Suppressor macrophage (primary cell): ENCODE measurements around the gene KCNT1.
A peak's percentile ranks its signal among the peaks of the same experiment; 100 is the strongest.

Experiments
- DNase-seq, 4 experiments: peaks; one replicate each; pipeline ENCODE4 v3.0.0-alpha.2; 2020 to 2022

Gene KCNT1

DNA sequence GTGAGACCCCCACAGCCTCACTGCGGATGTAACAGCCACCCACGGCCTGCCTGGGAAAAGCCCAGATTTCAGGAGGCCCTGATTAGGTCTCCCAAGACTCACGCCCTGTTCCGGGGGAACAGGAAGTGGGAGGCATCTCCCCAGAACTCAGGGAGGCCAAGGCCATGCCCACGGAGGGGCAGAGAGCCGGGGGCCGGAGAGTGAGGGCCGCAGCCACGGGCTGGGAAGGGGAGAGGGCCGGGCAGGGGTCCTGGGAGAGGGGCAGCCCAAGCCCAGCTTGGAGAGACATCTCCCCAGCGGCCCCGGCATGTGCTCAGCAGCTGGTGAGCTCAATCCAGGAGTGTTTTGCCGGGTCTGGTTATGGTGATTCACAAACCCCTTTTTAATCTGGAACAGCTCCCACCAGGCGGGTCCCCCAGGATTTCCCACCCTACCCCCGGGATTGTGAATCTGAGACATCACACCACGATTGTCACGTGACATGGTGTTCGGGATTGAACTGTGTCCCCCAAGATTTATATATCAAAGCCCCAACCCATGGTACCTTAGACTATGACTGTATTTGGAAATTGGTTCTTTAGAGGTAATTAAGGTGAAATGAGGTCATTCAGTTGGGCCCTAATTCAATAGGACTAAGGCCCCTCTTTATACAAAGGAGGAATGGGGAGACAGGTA is 26.6 kb downstream of the KCNT1 start:
- DNase-seq, result no peak

- DNase-seq, result peak in 2 of 4 experiments; percentile 1 to 17
These were observed 27.5 kb downstream of the KCNT1 start for GRCh38 chr9:135729480-135729879.

DNA sequence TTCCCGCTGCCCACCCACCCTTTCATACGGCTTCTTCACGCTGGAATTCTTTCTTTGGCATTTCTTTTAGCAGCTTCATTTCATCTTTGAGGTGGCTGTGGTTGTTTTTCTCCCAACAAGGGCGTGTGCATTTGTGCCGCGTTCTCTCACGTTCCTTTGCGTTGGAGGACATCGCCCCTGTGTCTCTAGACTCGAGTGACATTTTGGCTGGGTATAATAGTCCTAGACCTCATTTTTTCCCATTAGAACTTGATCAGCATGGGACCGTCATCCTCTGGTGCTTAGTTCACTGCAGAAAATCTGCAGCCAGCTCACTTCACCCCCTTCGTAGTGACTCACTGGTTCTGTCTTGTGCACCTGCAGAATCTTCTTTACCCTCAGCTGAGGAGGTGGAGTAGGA is 29.5 kb downstream of the KCNT1 start:
- no peak for DNase-seq

GRCh38 chr9:135732569-135733257 is 30.7 kb downstream of the KCNT1 start:
- DNase-seq, result no peak

GRCh38 chr9:135734616-135735144 is 32.7 kb downstream of the KCNT1 start:
- DNase-seq, result no peak

DNA sequence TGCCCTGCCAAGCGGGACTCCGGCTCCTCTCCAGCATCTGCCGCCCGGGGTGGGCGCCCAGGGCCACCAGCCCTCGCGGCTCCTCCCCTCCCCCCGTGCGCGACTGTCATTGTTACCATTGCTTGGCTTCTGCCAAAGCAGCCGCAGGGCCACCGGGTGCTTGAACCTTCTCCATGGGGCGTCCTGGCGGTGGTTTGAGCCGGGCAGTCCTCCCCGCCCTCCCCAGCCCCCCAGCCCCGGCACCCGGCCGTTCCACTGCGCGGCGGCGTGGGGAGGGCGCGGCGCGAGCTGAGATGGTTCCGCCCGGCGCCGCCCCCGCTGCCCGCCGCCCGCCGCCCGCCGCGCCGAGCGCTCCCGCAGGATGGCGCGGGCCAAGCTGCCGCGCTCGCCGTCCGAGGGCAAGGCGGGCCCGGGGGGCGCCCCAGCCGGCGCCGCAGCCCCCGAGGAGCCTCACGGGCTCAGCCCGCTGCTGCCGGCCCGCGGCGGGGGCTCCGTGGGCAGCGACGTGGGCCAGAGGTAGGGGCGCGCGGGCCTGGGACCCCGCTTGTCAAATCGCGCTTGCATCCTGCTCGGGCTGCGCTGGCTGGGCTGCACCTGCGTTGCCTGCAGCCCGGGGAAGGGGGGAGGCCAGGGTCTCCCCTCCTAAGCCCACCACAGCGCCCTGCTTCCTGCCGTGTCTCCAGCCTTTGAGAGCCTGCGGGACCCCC is 34.4 kb downstream of the KCNT1 start:
- DNase-seq, result no peak

DNA sequence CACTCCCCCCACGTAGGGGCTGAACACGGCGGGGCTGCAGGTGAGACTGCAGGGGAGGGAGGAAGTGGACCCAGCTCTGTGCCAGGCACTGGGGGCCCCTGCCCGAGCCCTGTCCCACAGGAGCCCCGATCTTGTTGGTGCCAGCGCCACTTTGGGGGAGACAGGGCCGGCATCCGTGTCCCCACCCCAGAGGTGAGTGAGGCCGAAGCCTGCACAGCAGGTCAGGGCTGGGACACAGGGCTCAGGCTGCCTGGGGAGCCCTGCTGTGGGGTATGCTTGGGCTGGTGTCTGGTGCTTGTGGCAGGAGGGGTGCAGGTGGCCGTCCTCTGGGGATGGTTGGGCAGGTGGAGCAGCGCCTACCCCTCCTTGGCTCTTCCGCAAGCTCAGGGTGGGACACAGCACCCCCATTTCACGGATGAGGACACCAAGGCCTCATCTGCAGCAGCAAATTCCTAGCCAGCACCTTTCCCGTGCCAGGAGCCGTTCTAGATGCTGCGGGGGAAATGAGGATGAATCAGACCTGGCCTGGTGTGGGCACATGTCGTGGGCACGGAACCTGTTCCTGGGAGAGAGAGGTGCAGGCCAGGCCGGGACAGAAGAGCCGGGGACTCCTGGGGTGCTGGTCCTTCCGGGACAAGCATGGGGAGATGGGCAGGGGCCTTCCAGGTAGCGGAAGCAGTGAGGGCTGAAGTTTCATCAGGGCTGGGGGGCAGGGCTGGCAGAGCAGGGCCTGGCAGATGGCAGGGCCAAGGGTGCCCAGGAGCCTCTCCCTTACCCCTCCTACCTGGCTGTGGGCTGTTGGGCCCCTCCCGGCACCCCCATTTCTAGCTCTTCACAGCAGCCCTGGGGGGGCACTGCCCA is 35.2 kb downstream of the KCNT1 start:
- no peak for DNase-seq

DNA sequence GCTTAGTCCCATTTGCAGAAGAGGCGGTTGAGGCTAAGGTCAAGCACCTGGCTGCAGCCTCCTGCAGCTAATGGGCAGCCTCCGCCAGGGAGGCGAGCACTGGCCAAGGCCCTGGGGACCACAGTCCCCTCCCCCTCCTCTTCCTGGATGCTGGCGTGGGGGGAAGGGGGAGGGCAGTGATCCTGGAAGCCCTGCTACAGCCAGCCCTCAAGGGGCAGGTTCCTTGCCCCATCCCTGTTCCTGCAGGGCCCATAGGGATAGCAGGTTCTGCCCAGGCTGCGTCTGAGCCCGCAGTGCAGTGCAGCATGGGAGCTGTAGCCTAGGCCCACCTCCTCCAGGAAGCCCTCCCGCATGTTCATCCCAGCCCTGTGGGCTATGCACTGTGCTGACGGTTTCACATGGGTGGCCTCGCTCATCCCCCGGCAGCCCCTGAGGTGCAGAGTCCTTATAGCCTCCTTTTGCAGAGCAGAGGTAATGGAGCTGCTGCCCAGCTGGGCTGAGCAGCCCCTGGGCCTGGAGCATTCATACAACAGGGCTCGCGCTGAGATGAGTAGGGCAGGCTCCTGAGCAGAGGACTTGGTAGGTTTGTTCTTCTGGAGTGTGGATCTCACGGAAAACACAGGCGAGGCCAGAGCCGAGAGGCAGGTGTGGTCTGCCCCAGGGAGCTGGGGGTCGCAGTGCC is 36.0 kb downstream of the KCNT1 start:
- DNase-seq, result no peak

- no peak for DNase-seq
These were observed 37.6 kb downstream of the KCNT1 start for GRCh38 chr9:135739271-135740220.

DNA sequence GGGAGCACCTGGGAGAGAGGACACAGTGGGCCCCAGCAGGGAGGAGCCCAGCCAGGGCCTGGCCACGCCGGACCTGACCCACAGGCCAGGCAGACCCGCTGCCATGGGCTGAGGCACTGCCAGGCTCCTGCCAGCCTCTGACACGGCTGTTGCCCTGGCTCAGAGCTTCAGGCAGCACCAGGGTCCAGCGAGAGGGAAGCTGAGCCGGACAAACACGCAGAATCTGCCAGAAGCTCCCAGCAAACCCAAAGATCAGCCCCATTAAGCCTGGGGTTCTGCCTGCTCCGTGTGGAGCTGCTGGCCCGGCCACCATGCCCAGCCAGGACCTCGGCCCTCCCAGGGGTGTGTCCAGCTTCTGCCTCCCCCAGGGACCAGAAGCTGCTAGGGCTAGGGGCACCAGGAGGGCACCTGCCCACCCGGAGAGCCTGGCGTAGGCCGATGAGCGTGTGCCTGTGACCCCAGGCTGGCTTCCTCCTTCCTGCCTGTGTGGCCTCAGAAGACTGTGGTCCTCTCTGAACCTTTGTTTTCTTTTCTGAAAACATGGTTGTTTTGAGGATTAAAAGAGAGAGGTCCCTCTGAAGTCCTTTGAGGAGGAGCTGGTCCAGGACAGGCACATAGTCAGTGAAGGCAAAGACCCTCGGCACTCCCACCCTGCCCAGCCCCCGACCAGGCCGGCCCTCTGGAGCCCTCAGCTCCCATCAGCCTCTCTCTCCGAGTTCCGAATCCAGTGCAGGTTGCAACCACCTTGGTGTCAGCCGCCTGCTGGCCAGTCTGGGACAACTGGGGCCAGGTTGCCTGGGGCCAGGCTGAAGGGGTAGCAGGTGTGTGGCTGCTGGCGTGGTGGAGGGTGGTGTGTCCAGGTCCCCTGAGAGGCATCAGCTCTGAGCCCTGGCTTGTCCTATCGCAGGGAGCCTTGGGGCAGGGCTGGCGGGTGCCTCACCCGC is 39.6 kb downstream of the KCNT1 start:
- DNase-seq, result no peak

- no peak for DNase-seq
These were observed 41.0 kb downstream of the KCNT1 start for GRCh38 chr9:135743021-135743420.

DNA sequence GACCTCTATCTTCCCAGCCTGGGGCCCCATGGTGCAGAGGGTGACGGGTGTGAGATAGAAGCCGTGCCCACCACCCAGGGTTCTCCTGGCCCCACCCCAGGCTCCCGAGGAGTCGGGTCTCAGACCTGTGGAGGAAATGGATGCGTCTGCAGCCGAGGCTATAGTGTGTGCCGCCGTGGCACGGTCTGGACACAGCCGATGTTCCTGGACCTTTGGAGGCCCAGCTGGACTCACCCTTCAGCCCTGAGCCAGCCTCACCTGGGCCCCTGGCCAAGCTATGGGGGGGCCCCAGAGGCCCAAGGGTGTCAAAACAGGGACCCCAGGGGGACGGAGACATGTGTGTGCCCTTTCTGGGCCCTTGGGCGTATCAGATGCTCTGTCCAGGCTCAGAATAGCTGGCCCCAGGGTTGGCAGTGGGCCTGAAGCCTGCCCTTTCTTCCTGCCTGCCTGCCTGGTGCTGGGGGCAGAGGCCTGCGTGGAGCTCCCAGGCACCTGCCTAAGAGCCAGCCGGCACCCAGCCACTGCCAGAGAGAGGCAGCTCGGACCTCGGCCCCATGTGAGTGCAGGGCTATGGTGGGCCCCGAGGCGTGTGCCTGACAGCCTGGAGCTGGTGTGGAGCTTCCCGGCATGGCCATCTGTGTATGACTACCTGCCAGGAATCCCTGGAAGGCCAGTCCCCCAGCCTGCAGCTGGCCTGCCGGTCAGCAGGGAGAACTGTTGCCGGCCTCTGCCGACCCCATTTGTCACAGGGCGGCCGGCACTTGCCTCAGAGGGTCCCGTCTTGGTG is 41.8 kb downstream of the KCNT1 start:
- DNase-seq, result no peak

DNA sequence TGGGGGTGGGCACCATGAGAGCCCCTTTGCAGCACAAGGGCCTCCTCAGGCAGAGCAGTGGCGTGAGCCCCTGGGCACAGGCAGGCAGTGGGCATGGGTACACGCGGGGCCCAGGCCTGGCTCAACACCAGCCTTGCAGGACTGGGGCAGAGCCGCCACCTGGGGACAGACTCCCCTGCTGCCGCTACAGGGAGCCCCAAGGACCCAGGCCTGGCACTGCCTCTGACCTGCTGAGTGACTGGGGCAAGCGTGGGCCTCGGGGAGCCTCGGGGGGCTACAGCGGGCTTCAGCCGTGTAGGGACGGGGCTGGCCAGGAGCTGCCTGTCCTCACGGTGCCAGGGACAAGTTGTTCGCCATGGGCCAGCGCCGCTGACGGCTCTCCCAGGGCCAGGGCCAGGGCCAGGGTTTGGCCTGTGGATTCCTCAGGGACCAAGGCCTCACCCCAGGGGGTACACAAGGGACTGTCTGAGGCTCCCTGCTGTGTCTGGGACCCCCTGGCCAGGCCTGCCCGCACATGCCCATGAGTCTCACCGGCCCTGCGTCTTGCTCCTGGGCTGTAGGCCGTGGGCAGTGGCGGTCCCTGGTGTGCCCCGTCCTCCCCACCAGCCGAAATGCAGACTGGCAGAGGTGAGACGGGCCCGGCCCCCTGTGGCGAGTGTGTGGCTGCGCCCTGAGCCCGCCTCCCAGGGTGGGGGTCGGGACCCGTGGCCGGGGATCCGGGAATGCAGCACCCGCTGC is 42.5 kb downstream of the KCNT1 start:
- no peak for DNase-seq

DNA sequence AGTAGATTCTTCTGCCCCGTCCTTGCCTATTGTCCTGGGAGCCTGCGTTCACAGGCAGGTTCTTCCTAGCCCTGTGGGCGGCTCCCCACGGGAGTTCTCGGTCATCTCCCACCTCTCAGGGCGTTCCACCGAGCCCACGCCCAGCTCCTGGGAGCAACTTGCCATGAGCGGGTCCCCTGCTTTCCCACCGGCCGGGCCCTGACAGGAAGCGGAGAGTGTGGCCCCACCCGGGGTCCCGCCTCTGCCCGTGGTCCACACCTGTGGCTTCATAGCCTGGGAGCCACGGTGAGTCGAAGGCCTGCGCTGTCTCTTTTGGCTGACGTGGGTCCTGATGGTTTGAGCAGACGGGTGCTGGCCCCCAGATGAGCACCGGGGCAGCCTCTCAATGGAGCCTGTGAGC is 43.2 kb downstream of the KCNT1 start:
- DNase-seq, result no peak

GRCh38 chr9:135745686-135746324 is 43.8 kb downstream of the KCNT1 start:
- no peak for DNase-seq

- no peak for DNase-seq
These were observed 44.6 kb downstream of the KCNT1 start for GRCh38 chr9:135746565-135746964.

DNA sequence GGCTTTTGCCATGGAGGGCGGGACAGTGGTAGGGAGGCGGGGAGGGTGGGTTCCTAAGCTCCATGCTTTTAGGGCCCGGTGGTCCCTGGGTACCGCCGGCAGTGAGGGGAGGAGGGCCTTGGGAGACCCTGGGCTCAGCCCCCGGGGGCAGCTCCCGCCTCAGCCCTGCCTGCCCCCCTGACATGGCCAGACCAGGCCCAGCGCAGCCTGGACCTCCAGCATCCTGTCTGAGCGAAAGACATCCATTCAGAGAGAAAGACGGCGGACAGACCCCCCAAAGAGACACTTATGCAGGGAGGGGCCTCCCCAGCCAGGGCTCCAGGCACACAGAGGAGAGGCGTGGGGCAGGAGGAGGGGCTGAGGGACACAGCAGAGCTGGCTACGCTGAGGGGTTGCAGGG is 45.3 kb downstream of the KCNT1 start:
- DNase-seq, result no peak

- no peak for DNase-seq
These were observed 46.7 kb downstream of the KCNT1 start for GRCh38 chr9:135748676-135749075.
